ENCODE results near the gene ZNF554.

DNA sequence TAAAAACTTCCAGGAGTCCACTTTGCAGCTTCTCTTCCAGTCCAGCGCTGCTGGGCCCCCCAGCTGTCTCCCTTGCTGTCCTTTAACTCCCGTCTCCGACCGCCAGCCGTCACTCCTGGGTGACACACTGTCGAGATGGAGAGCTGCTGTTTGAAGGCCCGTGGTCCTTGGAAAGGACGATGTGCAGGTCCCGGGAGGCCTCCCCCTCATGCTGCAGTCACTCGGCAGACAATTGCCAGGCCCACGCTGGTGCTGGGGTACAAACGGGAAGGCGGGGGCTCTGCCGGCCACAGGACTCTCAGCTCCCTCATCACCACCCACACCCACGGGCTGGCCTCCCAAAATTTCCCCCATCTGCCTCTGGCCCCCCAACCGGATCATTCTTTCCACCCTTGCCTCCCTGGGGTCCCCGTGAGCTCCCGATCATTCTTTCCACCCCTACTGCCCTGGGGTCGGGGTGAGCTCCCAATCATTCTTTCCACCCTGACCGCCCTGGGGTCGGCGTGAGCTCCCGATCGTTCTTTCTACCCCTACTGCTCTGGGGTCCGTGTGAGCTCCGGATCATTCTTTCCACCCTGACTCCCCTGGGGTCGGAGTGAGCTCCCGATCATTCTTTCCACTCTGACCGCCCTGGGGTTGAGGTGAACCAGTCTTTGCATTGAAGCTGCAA is 16.0 kb upstream of the ZNF554 start:
- TF ChIP-seq, protein P1, sequence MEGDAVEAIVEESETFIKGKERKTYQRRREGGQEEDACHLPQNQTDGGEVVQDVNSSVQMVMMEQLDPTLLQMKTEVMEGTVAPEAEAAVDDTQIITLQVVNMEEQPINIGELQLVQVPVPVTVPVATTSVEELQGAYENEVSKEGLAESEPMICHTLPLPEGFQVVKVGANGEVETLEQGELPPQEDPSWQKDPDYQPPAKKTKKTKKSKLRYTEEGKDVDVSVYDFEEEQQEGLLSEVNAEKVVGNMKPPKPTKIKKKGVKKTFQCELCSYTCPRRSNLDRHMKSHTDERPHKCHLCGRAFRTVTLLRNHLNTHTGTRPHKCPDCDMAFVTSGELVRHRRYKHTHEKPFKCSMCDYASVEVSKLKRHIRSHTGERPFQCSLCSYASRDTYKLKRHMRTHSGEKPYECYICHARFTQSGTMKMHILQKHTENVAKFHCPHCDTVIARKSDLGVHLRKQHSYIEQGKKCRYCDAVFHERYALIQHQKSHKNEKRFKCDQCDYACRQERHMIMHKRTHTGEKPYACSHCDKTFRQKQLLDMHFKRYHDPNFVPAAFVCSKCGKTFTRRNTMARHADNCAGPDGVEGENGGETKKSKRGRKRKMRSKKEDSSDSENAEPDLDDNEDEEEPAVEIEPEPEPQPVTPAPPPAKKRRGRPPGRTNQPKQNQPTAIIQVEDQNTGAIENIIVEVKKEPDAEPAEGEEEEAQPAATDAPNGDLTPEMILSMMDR (IDR thresholded peaks at IDR 0.05; ENCODE audit: insufficient read depth, low read length): no peak
- no peak for TF ChIP-seq POLR2AphosphoS5 (IDR thresholded peaks at IDR 0.05; ENCODE audit: low read depth)
- TF ChIP-seq, protein P2, sequence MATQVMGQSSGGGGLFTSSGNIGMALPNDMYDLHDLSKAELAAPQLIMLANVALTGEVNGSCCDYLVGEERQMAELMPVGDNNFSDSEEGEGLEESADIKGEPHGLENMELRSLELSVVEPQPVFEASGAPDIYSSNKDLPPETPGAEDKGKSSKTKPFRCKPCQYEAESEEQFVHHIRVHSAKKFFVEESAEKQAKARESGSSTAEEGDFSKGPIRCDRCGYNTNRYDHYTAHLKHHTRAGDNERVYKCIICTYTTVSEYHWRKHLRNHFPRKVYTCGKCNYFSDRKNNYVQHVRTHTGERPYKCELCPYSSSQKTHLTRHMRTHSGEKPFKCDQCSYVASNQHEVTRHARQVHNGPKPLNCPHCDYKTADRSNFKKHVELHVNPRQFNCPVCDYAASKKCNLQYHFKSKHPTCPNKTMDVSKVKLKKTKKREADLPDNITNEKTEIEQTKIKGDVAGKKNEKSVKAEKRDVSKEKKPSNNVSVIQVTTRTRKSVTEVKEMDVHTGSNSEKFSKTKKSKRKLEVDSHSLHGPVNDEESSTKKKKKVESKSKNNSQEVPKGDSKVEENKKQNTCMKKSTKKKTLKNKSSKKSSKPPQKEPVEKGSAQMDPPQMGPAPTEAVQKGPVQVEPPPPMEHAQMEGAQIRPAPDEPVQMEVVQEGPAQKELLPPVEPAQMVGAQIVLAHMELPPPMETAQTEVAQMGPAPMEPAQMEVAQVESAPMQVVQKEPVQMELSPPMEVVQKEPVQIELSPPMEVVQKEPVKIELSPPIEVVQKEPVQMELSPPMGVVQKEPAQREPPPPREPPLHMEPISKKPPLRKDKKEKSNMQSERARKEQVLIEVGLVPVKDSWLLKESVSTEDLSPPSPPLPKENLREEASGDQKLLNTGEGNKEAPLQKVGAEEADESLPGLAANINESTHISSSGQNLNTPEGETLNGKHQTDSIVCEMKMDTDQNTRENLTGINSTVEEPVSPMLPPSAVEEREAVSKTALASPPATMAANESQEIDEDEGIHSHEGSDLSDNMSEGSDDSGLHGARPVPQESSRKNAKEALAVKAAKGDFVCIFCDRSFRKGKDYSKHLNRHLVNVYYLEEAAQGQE (IDR thresholded peaks at IDR 0.05; ENCODE audit: insufficient replicate concordance, low read depth): no peak
- no peak for TF ChIP-seq GABPA (IDR thresholded peaks at IDR 0.05; ENCODE audit: low read depth)
- no peak for TF ChIP-seq SPI1 (IDR thresholded peaks at IDR 0.05; ENCODE audit: borderline replicate concordance, low read depth)
